CD4-positive, alpha-beta T cell treated with Interleukin-15 for 1 hour (primary cell): Measurements from ENCODE around the gene PTPRD.
"Not testable (repeated sequence)": the region's sequence is repeated elsewhere in the genome, so short reads cannot be mapped to it uniquely, and the experiment has no call there.

ENCODE experiments used
- DNase-seq: peaks from one replicate; pipeline ENCODE4 v3.0.0-alpha.2; 2020

PTPRD gene

DNA sequence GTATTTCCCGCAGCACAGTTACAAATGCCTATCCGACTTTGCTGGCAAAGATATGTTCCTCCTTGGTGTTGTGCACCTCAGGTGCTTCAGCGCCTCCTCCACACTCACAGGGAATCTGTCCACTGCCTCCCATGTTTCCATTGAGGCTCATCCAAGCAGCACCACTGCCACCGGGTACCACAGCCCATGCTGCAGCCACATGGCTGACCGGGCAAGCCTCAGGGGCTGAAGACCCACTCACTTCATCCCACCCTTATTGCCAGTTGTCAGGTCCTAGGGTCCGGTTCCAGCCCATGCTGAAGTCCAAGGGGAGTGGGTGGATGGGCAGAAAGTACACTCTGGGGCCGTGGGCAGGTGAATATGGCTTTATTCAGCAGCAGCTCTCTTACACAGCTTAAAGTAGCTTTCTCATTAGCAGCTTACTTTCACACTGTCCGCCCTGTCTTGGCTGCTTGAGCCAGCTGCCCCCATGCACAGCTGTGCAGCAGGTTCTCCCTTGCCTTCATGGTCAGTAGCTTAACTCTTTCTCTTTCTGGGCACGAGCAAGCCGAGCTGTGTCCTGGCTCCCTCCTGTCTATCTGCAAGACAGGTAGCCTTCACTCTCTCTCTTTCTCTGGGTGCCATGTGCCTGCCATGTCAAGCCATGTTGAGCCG is 1052.3 kb downstream of the PTPRD start:
- DNase-seq = no peak

DNA sequence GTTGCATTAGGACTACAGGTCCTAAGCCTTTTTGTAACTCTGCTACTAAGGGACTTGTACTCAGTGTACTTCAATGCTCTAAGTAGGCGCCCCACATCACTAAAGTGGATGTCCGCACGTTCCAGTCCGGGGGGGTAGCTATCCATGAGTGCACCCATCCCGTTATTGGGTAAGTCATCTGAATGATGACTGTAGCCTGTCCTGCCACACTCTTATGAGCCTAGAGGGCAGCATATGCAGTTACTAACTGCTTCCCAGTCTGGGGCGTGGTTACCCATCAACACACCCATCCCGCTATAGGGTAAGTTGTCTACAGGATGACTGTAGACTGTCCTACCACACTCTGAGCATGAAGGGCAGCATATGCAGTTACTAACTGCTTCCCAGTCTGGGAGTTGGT is 1053.9 kb downstream of the PTPRD start:
- no peak for DNase-seq

GRCh38 chr9:9557804-9558334 is 1054.9 kb downstream of the PTPRD start:
- DNase-seq = no peak

DNA sequence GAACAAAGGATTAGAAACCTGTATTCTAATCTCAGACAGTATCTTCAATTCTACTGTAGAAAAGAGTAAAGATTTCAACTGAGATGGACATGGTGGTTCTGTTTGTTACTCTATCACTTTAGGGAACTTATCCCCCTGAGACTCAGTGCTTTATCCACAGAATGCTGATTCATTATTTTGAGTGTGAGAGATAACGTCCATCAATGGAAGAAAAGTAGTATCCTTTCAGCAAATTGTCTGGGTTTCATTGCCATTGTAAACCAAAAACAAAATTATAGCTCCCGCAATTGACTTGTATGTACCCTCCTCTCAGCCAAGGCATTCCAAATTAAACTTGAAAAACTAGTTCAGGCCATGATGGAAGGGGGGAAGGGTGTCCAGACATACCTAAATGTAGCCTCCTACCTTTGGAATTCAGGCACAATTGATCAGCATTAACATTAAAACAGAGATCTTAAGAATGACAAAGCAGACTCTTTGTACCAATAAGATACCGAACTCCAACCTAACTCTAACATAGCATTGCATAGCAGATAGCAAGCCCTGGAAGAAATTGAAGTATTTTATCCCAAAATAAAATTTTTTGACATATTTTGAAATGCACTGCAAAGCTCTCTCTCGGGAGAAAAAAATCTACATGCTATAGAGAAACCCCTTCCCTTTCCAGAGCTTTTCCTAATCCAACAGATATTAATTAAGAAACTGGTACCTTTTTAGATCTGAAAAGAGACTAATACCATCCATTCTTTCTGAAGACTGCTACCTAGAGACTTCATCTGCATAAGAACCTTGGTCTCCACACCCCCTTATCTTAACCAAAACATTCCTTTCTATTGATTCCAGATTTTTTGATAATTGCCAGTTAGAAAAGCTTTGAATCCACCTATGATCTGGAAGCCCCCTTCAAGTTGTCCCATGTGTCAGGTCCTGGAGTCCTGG is 1055.7 kb downstream of the PTPRD start:
- DNase-seq = no peak

DNA sequence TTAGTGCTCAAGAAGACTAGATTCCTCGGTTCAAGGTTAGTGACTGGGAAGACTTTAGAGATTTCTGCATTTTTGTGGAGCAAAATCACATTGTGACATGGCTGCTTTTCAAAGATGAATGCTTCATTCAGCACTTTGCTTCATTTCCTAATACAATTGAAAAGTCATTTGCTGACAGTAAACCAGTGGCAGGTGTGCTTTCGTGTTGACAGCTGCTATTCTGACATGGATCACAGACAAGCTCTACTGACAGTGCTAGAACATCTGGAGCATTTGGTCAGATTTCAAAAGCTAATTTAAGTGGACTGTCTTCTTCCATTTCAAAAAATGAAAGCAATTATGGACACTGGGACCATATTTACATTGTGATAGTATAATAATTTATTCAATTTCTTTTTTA is 1060.1 kb downstream of the PTPRD start:
- no peak for DNase-seq

GRCh38 chr9:9538766-9539165 is 1074.0 kb downstream of the PTPRD start:
- no peak for DNase-seq

GRCh38 chr9:9538356-9538755 is 1074.4 kb downstream of the PTPRD start:
- no peak for DNase-seq

- no peak for DNase-seq
These were observed 1076.3 kb downstream of the PTPRD start for GRCh38 chr9:9536523-9536922.

DNA sequence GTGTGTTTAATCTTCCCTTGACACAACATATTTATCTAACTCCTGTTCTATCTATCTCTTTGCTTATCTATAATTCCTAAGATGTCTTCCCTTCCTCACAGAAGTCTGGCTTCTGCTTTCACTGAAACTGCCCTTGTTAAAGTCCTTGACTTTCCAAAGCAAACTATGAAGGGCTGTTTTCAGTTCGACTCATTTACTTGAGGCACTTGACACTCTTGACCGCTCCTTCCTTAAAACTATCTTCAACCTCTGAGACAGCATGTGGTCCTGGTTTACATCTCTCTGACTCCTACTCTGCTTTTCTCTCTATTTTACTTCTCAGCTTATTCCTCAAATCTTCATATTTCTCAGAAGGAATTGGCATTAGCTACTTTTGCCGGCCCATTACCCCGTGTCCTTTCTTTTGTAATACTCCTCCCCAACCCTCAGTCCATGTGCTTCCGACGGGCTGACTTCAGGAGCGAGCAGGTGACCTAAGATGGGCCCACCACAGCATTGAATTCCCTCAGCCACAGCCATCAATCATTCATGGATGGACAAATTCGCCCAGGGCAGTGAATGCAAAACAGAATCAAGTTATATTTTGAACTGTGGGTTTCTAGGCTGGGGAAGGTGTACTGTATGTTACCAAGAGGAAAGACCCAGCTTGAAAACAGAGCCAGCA is 1089.2 kb downstream of the PTPRD start:
- DNase-seq = no peak

DNA sequence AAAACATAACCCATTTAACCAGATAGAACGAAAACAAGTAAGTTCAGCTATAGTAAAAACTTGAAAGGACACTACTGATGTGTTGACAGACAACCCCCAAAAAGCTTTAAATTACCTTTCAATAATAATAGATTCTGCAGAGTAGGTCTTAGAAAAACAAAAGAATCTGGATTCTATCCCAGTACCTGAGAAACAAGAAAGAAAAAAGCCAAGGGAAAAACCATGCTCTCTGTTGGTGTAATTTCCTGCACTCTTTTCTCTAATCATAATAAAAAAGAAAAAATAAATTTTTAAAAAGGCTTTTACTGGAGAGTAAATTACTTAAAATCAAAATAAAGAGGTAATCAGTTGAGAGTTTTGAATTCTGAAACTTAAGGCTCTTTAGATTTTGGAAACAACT is 1090.4 kb downstream of the PTPRD start:
- DNase-seq = no peak

- no peak for DNase-seq
These were observed 1091.6 kb downstream of the PTPRD start for GRCh38 chr9:9521033-9521779.

DNA sequence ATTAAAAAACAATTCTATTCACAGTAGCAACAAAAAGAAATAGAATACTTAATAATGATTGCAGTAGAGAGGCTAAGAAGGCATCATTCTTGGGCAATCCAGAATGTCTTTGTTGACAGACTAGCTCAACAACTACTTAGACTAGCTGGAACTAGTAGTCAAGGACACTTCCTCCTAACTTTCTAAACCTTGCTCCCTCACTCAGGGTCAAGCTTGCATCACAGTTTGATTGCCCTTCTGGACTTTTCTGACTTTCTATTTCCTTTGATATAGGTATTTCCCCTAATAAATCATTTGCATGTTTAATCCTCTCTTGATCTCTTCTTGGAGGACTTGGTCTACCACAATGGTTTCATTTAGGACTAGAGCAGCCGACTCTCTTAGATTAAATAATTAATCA is 1107.9 kb downstream of the PTPRD start:
- no peak for DNase-seq

- DNase-seq = no peak
These were observed 1113.3 kb downstream of the PTPRD start for GRCh38 chr9:9499546-9499945.

- no peak for DNase-seq
These were observed 1114.0 kb downstream of the PTPRD start for GRCh38 chr9:9498846-9499245.

DNA sequence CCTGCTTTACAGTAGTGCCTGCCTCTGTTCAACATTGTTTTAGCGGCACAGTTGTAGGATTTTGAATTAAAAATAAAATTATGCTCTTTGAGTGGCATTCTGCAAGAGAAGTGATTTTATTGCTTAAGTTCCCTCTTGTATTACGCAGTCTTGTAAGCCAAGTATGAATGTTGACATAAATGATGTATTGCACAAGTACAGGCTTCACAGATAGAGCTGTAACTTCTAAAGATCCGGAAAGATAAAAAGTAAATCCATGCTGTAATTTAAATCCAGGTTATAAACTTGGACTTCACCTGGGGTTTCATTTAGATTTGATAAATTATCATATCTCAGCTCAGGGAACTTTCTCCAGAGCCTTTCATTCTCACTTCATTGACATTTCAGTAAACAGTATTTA is 1114.7 kb downstream of the PTPRD start:
- DNase-seq = no peak

GRCh38 chr9:9494336-9494735 is 1118.5 kb downstream of the PTPRD start:
- DNase-seq = no peak

DNA sequence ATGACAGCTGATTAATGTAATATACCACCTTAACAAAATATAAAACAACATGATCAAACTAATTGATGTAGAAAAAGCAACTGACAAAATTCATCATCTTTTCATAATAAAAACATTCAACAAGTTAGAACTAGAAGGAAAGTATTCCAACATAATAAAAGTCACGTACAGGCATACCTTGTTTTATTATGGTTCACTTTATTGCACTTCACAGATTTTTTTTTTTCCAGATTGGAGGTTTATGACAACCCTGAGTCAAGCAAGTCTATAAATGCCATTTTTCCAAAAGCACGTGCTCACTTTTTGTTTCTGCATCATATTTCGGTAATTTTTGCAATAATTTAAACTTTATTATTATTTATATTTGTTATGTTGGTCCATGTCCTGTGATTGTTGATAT is 1120.3 kb downstream of the PTPRD start:
- DNase-seq = no peak

DNA sequence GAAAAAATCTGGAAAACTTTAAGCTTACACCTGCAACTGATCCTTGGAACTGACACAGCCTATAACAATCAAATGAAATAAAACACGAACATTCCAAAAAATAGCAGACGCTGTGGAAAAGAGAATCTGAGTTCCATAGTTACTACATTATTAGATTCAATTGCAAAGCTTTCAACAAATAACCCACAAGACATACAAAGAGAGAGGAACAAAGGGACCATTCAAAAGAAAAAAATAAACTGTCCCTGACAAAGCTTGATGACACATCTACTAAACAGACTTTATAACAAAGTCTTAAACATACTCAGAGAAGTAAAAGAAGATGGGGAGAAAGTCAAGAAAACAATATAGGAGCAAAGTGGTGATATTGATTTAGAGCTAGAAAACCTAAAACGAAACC is 1123.6 kb downstream of the PTPRD start:
- DNase-seq = no peak

- DNase-seq = no peak
These were observed 1129.6 kb downstream of the PTPRD start for GRCh38 chr9:9483175-9483574.

DNA sequence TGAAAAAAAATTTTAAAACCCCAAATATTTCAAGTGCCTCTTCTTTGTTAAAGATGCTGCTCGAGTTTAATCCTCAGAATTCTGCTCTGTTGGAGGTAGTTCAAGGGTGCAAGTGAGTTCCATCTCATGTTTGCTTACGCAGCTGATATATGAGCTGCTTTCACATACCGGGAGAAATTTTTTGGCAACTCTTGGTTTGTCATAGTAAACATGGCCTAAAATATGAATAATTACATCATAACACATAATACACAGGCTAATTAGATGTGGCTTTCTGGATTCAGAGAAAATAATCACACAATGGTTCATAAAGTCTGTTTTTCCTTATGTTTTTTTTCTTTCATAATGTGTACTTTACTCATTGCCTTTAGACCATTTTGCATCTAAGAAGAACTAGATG is 1134.1 kb downstream of the PTPRD start:
- no peak for DNase-seq

DNA sequence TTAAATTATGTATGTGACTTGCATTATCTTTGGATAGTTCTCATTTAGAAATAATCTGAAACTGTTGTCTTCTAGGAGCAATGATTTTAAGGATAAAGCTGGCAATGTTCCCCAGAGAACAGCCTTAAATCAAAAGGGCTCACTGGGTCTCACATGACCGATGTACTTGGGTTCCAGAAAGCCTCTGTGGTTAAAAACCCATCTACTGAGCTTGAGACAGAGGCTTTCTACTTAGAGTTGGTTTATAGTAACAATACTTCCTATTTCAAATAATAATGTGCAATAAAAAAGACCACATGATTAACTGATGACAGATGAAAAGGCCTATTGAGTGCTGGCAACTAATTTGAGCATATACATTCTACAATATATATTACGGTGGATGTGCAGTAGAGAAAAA is 1143.5 kb downstream of the PTPRD start:
- DNase-seq = no peak

DNA sequence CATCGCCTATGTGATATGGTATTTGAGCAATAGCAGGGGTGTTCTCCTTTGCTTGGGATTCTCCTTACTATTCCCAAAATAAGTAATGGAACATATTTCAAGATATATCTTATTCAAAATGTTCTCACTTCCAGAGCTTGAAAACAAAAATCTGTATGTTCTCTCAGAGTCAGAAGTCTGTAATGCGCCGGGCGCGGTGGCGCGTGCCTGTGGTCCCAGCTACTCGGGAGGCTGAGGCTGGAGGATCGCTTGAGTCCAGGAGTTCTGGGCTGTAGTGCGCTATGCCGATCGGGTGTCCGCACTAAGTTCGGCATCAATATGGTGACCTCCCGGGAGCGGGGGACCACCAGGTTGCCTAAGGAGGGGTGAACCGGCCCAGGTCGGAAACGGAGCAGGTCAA is 1170.9 kb downstream of the PTPRD start:
- DNase-seq = not testable (repeated sequence)

DNA sequence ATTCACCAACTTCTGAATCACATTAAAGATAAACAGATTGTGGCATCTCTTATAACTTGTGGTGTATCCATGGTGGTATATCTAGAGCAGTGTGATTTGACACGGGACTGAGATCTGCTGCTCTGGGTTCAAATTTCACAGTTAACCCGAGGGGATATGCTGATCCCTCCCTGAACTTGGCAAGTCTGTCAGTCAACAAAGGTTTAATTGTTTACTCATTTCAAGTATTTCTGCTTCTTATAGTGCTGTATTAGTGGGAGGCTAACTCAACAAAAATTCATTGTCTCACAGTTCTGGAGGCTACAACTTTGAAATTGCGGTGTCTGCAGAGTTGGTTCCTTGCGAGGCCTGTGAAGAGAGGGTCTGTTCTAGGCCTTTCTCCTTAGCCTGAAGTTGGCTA is 1175.2 kb downstream of the PTPRD start:
- DNase-seq = no peak
